Muscle of leg (tissue), 11 donors: ENCODE measurements around the gene UNC45A. TPM values are rescaled to one million over a fixed set of nuclear protein-coding genes. Genes with fewer than 3 reads are reported as not detected.
A peak's percentile ranks its signal among the peaks of the same experiment; 100 is the strongest.
"Not testable (repeated sequence)": the region's sequence is repeated elsewhere in the genome, so short reads cannot be mapped to it uniquely, and the experiment has no call there.

Experiments
- DNase-seq: peaks from one replicate; pipeline ENCODE4 v3.0.0; 2013
- H3K27ac ChIP-seq: one replicate; pipeline ENCODE4 v1.5.1; 2013; ENCODE audit warnings: mild to moderate bottlenecking, low read length, control low read depth
- H3K27me3 ChIP-seq: one replicate; pipeline ENCODE4 v1.6.1; 2013; ENCODE audit warnings: low read length; ENCODE audit not compliant: control insufficient read depth, insufficient read depth
- H3K36me3 ChIP-seq: one replicate; pipeline ENCODE4 v1.6.1; 2013; ENCODE audit warnings: low read length; ENCODE audit not compliant: control insufficient read depth, insufficient read depth
- H3K4me1 ChIP-seq: one replicate; pipeline ENCODE4 v1.6.1; 2013; ENCODE audit warnings: low read length; ENCODE audit not compliant: control insufficient read depth, insufficient read depth
- H3K4me3 ChIP-seq: one replicate; pipeline ENCODE4 v1.5.1; 2013; ENCODE audit warnings: low read length, control low read depth
- H3K9me3 ChIP-seq: replicated peaks from 2 replicates; pipeline ENCODE4 v1.6.1; 2013; ENCODE audit warnings: low read depth, low read length; ENCODE audit not compliant: control insufficient read depth
- WGBS: methylation state at CpG from one replicate; pipeline ENCODE4 v1.1.5; 2013; ENCODE audit warnings: missing lambda C conversion rate; ENCODE audit not compliant: insufficient coverage; 5-methylcytosine and 5-hydroxymethylcytosine counted together
- polyA plus RNA-seq, 8 donors: library from polyadenylated mRNA; unstranded; fragments of 120-200 nt; gene quantifications; one replicate each; pipeline versions ENCODE4 v1.2.1 to v1.2.3, GENCODE V29; 2013; ENCODE audit warnings: inconsistent platforms in 1 of 8, low replicate concordance in 1 of 8; ENCODE audit not compliant: insufficient read length in 8 of 8, insufficient read depth in 1 of 8
- total RNA-seq: library from RNA; stranded (reverse); fragments of 120-200 nt; gene quantifications from one replicate; pipeline ENCODE4 v1.2.4, GENCODE V29; 2013

The UNC45A gene
- total and polyA plus RNA-seq, 9 donors, result 22.7 to 39.9 (median 29.4) TPM

GRCh38 chr15:90902840-90903732 lies 32.0 kb upstream of the UNC45A start, which contains the start of gene MAN2A2:
TSS of gene MAN2A2 (plus strand) at chr15:90903302. CDS start at chr15:90904208, 906 bp downstream.
- Histone ChIP-seq H3K4me3 (peak within 1 kb of the TSS; percentile 77), H3K9me3 (no peaks in the 10 kb centered on the region), H3K4me1 (peaks cover 15% of the 10 kb centered on the region), H3K27me3 (no peaks in the 10 kb centered on the region), H3K27ac (peak within 1 kb of the TSS; percentile 94), H3K36me3 (peaks cover 34% of the 10 kb centered on the region)
- peak; percentile 73 for DNase-seq
- WGBS, result under 1% methylated on average over 76 of the region's 81 CpGs

DNA sequence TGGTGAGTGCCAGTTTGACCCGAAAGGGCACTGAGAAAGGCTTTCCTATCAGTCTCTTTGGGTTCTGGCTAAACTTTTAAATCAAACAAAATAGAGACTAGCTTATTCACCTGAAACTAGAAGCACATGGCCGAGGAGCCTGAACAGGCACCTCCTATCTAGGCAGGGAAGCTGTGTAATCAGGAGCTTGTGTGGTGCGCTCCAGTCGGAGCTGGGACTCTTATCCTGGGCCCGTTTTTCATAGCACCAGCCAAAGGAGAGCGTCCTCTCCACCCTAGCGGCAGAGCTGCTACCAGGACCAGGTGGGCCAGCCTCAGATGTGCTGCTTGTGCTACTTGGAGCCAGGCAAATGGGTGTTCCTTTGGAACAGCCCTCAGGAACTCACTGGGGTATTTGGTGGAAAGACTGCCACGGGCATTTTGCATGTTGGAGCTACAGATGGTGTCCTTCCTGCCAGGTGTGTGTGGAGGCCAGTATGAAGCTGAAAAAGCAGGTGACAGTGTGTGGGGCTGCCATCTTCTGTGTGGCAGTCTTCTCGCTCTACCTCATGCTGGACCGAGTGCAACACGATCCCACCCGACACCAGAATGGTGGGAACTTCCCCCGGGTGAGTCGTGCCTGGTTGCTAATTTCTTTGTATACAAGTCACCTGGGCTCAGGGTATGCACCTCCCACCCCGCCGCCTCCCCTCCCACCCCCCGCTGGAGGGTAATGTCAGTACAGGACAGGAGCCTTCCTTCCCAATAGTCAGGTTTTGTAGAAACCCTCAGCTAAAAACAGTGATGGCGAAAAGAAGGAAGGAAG lies 31.1 kb upstream of the UNC45A start:
- no peak for DNase-seq
- H3K27me3 ChIP-seq, result no peaks in the 10 kb centered on the region
- H3K27ac ChIP-seq, result peak overlapping the region; percentile 78
- H3K4me1 ChIP-seq, result peaks cover 15% of the 10 kb centered on the region
- WGBS, result 42% methylated on average over 9 of the region's 18 CpGs
- H3K9me3 ChIP-seq, result no peaks in the 10 kb centered on the region
- H3K4me3 ChIP-seq, result peak overlapping the region; percentile 63
- H3K36me3 ChIP-seq, result peaks cover 40% of the 10 kb centered on the region

DNA sequence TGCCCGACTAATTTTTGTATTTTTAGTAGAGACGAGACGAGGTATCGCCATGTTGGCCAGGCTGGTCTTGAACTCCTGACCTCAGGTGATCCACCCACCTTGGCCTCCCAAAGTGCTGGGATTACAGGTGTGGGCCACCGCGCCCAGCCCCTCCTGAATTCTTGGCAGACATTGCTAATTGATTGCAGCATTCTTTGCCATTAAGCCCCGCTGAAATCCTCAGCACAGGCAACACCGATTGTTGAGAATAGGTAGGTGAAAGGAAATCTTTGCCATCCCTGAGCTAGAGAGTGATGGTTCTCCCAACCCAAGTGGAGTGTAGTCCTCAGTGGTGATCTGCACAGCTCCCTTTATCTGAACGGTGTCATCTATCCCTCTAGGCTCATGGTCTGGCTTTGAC lies 30.3 kb upstream of the UNC45A start:
- WGBS, result 92% methylated on average over 6 of the region's 9 CpGs
- peaks cover 48% of the 10 kb centered on the region for H3K36me3 ChIP-seq
- DNase-seq, result no peak

DNA sequence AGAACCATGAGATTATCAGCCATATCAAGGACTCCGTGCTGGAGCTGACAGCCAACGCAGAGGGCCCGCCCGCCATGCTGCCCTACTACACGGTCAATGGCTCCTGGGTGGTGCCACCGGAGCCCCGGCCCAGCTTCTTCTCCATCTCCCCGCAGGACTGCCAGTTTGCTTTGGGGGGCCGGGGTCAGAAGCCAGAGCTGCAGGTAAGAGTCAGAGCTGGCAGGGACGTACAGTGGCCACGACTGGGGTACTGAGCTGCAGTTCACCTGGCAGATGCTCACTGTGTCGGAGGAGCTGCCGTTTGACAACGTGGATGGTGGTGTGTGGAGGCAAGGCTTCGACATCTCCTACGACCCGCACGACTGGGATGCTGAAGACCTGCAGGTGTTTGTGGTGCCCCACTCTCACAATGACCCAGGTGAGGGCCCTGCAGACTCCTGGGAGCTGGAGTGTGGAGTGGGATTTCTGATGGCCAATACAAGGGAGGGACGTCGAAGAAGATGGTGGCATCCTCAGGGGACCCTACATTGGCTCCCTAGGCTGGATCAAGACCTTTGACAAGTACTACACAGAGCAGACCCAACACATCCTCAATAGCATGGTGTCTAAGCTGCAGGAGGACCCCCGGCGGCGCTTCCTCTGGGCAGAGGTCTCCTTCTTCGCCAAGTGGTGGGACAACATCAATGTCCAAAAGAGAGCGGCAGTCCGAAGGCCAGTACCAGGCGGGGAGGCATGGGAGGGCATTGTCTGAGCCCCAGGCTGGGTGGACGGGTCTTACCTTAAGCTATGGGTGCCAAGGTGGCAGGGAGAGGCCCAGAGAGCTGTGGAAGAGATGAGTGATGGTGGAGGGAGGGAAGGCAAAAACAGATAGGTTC lies 29.5 kb upstream of the UNC45A start:
- no peaks in the 10 kb centered on the region for H3K27me3 ChIP-seq
- no peak overlapping the region for H3K4me3 ChIP-seq
- H3K9me3 ChIP-seq, result no peaks in the 10 kb centered on the region
- DNase-seq, result no peak
- peaks cover 15% of the 10 kb centered on the region for H3K4me1 ChIP-seq
- 96% methylated on average over 23 of the region's 28 CpGs for WGBS
- H3K27ac ChIP-seq, result no peak overlapping the region
- H3K36me3 ChIP-seq, result peaks cover 56% of the 10 kb centered on the region

More for the DNA sequence above, 30.3 kb upstream of the UNC45A start:
- no peaks in the 10 kb centered on the region for H3K27me3 ChIP-seq
- no peak overlapping the region for H3K4me3 ChIP-seq
- H3K4me1 ChIP-seq, result peaks cover 15% of the 10 kb centered on the region
- H3K27ac ChIP-seq, result no peak overlapping the region
- no peaks in the 10 kb centered on the region for H3K9me3 ChIP-seq

DNA sequence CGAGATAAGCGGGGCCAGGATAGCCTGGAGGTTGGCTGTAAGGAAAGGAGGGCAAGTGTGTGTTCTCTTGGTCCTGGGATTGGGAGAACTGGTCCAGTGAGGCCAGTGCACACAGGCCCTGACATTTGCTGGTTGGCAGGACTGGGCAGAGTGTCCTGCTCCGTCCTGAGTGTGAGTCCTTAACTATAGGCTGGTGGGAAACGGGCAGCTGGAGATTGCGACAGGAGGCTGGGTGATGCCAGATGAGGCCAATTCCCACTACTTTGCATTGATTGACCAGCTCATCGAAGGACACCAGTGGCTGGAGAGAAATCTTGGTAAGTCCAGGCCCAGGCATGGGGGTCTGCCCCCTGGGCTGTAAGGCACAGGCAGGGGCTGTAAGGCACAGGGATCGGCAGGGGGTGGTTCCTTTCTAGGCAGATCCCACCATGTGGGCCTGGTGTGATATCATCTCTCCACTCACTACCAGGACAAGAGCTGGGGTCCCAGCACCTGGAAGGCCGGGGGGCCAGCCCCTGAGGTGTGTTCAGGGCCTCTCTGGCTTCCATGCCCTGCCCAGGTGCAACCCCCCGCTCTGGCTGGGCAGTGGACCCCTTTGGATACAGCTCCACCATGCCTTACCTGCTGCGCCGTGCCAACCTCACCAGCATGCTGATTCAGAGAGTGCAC lies 28.8 kb upstream of the UNC45A start:
- no peak for DNase-seq
- no peak overlapping the region for H3K27ac ChIP-seq

GRCh38 chr15:90907051-90907660 lies 27.9 kb upstream of the UNC45A start:
- Histone ChIP-seq H3K4me1 (peaks cover 10% of the 10 kb centered on the region), H3K9me3 (no peaks in the 10 kb centered on the region), H3K4me3 (no peak overlapping the region), H3K27ac (no peak overlapping the region), H3K36me3 (peaks cover 72% of the 10 kb centered on the region), H3K27me3 (no peaks in the 10 kb centered on the region)
- 74% methylated on average over 12 of the region's 15 CpGs for WGBS
- no peak for DNase-seq

More for the DNA sequence above, 28.8 kb upstream of the UNC45A start:
- Histone ChIP-seq H3K36me3 (peaks cover 63% of the 10 kb centered on the region), H3K4me1 (peaks cover 15% of the 10 kb centered on the region), H3K27me3 (no peaks in the 10 kb centered on the region), H3K4me3 (no peak overlapping the region), H3K9me3 (no peaks in the 10 kb centered on the region)
- 93% methylated on average over 9 of the region's 11 CpGs for WGBS

DNA sequence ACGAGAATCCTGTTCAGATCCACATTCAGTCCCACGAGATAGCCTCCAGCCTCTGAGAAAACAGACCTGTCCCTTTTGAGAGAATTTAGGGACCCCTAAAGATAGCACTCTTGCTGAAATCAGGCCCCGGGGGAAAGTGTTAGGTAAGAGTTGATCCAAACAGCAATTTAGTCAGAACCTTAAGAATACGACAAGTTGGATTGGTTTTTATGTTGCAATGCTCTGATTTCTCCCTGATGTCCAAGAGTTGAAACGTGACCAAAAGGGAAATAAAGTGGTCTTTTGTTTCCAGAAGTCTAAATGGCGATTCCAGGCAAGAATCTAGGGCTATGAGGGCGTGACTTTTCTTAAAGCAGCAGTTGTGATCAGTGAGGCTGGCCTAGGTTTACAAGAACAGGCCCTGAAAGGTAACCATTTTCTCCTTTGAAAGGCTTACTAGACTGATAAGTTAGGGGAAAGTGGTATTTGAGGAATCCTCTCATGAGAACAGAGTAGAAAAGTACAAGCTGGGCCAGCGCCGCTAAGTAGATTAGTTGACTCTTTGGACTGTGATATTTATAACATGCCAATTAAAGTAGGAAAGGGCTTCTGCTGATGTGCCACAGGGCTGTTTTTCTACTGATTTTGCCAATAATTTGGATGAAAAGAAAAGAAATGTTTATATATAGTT lies 27.1 kb upstream of the UNC45A start:
- Histone ChIP-seq H3K4me1 (peaks cover 9% of the 10 kb centered on the region), H3K27ac (no peak overlapping the region), H3K36me3 (peaks cover 80% of the 10 kb centered on the region), H3K9me3 (no peaks in the 10 kb centered on the region), H3K27me3 (no peaks in the 10 kb centered on the region), H3K4me3 (no peak overlapping the region)
- 51% methylated on average over 9 of the region's 9 CpGs for WGBS
- no peak for DNase-seq

GRCh38 chr15:90909449-90909848 lies 25.6 kb upstream of the UNC45A start:
- not testable (repeated sequence) for DNase-seq, H3K4me3 ChIP-seq, H3K27me3 ChIP-seq, H3K9me3 ChIP-seq, H3K27ac ChIP-seq, H3K4me1 ChIP-seq
- 77% methylated on average over 3 of the region's 11 CpGs for WGBS
- H3K36me3 ChIP-seq, result peaks cover 92% of the 10 kb centered on the region
